MCF 10A (cell line): ENCODE measurements around the gene GPX4. TPM values are rescaled to one million over a fixed set of nuclear protein-coding genes. Genes with fewer than 3 reads are reported as not detected.

ENCODE experiments used
- BruUV-seq: library from RNA; stranded (reverse); fragments of 400-500 nt; replicated peaks from 2 replicates; lab custom pipeline; 2021; lab: Mats Ljungman, UMichigan
- CTCF ChIA-PET: fragments of 300-600 bp; sonication (Branson Sonifier 250); formaldehyde crosslinking; extraction: SDS; loops from one replicate; lab custom pipeline; 2021; ENCODE audit warnings: antibody characterized with exemption, inconsistent platforms; lab: Yijun Ruan, JAX
- POLR2A ChIA-PET: fragments of 300-600, 350-650 bp; sonication (Branson Sonifier 250); formaldehyde crosslinking; extraction: SDS; loops from one replicate; lab custom pipeline; 2020; ENCODE audit warnings: antibody characterized with exemption, inconsistent platforms; lab: Yijun Ruan, JAX
- DNase-seq: peaks from one replicate; pipeline ENCODE4 v3.0.0-alpha.2; 2018; ENCODE audit not compliant: unreplicated experiment
- H3K27ac Mint-ChIP-seq: one replicate; pipeline ENCODE4 v1.8.0; 2022; ENCODE audit warnings: mild to moderate bottlenecking, low read depth, mixed read lengths; ENCODE audit not compliant: unreplicated experiment
- H3K27me3 Mint-ChIP-seq: one replicate; pipeline ENCODE4 v1.8.0; 2022; ENCODE audit warnings: mixed read lengths; ENCODE audit not compliant: insufficient read depth, unreplicated experiment
- H3K36me3 Mint-ChIP-seq: one replicate; pipeline ENCODE4 v1.8.0; 2022; ENCODE audit warnings: mild to moderate bottlenecking, moderate library complexity, mixed read lengths; ENCODE audit not compliant: insufficient read depth, unreplicated experiment
- H3K4me1 Mint-ChIP-seq: one replicate; pipeline ENCODE4 v1.8.0; 2022; ENCODE audit warnings: mixed read lengths; ENCODE audit not compliant: insufficient read depth, unreplicated experiment
- H3K4me3 Mint-ChIP-seq: one replicate; pipeline ENCODE4 v1.8.0; 2022; ENCODE audit warnings: mild to moderate bottlenecking, moderate library complexity, mixed read lengths; ENCODE audit not compliant: unreplicated experiment
- H3K9me3 Mint-ChIP-seq: one replicate; pipeline ENCODE4 v1.8.0; 2022; ENCODE audit warnings: mixed read lengths; ENCODE audit not compliant: unreplicated experiment
- CTCF ChIP-seq: fragments of 200-600 bp; IDR thresholded peaks from one replicate; pipeline ENCODE4 v1.8.0; 2022; ENCODE audit warnings: antibody characterized with exemption, mild to moderate bottlenecking; ENCODE audit not compliant: unreplicated experiment
- intact Hi-C: fragments of 100-400 bp; cut with micrococcal nuclease; formaldehyde crosslinking; loops from 2 replicates; pipeline ENCODE4 v1.14.1; 2022
- total RNA-seq: library from RNA; stranded (reverse); gene quantifications from 2 replicates; pipeline ENCODE4 v1.2.3, GENCODE V29; 2022

GPX4 gene
- total RNA-seq, 1 experiment from 2014 or later: 191 TPM

GRCh38 chr19:1108291-1109031 lies 4.7 kb downstream of the GPX4 start:
- ChIA-PET POLR2A (interaction anchor here (0.8 kb wide), 1 partner anchor 9 kb away, joined by 3 read pairs; no protein-coding TSS in a partner anchor), CTCF (no interaction called here)
- no TSS peak for BruUV-seq
- peaks cover 69% of the 10 kb centered on the region for H3K36me3 Mint-ChIP-seq
- no peak overlapping the region for H3K4me3 Mint-ChIP-seq
- no peak overlapping the region for H3K27ac Mint-ChIP-seq
- no peak for TF ChIP-seq CTCF
- H3K4me1 Mint-ChIP-seq: no peaks in the 10 kb centered on the region
- no peaks in the 10 kb centered on the region for H3K27me3 Mint-ChIP-seq
- intact Hi-C loops: no loop called here
- H3K9me3 Mint-ChIP-seq: no peaks in the 10 kb centered on the region
- no peak for DNase-seq

GRCh38 chr19:1109032-1109551 lies 5.3 kb downstream of the GPX4 start:
- no peak overlapping the region for H3K27ac Mint-ChIP-seq
- TF ChIP-seq CTCF: no peak
- ChIA-PET CTCF (no interaction called here), POLR2A (interaction anchor here (0.8 kb wide), 1 partner anchor 8 kb away, joined by 3 read pairs; no protein-coding TSS in a partner anchor)
- no peaks in the 10 kb centered on the region for H3K9me3 Mint-ChIP-seq
- no peaks in the 10 kb centered on the region for H3K4me1 Mint-ChIP-seq
- H3K27me3 Mint-ChIP-seq: no peaks in the 10 kb centered on the region
- TSS peak; percentile 57 for BruUV-seq
- H3K36me3 Mint-ChIP-seq: peaks cover 75% of the 10 kb centered on the region
- no peak for DNase-seq
- no peak overlapping the region for H3K4me3 Mint-ChIP-seq
- intact Hi-C loops: no loop called here

GRCh38 chr19:1109697-1110671 lies 6.2 kb downstream of the GPX4 start:
- Mint-ChIP-seq H3K27me3 (no peaks in the 10 kb centered on the region), H3K9me3 (no peaks in the 10 kb centered on the region), H3K4me3 (no peak overlapping the region), H3K4me1 (no peaks in the 10 kb centered on the region), H3K27ac (no peak overlapping the region), H3K36me3 (peaks cover 84% of the 10 kb centered on the region)
- no TSS peak for BruUV-seq
- ChIA-PET CTCF (no interaction called here), POLR2A (interaction anchor here (1.5 kb wide), 1 partner anchor 7 kb away, joined by 5 read pairs; no protein-coding TSS in a partner anchor)
- intact Hi-C loops: loop anchor here (5.0 kb wide), 1 partner anchor 82 kb away; no protein-coding TSS in a partner anchor
- DNase-seq: no peak
- TF ChIP-seq CTCF: no peak
